ENCODE results near the gene NNAT. TPM values are rescaled to one million over a fixed set of nuclear protein-coding genes. Genes with fewer than 3 reads are reported as not detected.

Gene NNAT
- total RNA-seq, 1 experiment from 2014 or later, result not detected

- TF ChIP-seq EZH2 (IDR thresholded peaks at IDR 0.05; ENCODE audit: low read depth) (no peak), CTCF (conservative IDR thresholded peaks at IDR 0.05) (no peak)
- no peaks in the 10 kb centered on the region for H3K36me3 ChIP-seq (ENCODE audit: low read depth)
- no peak overlapping the region for H3K4me2 ChIP-seq
- ChIA-PET CTCF (no interaction called here), POLR2A (ENCODE audit: unreplicated experiment) (no interaction called here)
- intact Hi-C loops (cut with micrococcal nuclease; ENCODE audit: unreplicated experiment), result no loop called here
- H3K27ac ChIP-seq, result no peak overlapping the region
- H3K4me1 ChIP-seq (replicated peaks; ENCODE audit: insufficient read depth), result no peaks in the 10 kb centered on the region; the same call in 1 of the 2 replicates
- no peaks in the 10 kb centered on the region for H3K9me3 ChIP-seq (ENCODE audit: insufficient read depth, low read depth)
- H4K20me1 ChIP-seq (ENCODE audit: insufficient read depth), result no peaks in the 10 kb centered on the region; the same call in 1 of the 2 replicates
- no peak overlapping the region for H2AFZ ChIP-seq
- no peak overlapping the region for H3K4me3 ChIP-seq
- no peaks in the 10 kb centered on the region for H3K9me2 ChIP-seq (ENCODE audit: insufficient read depth)
- DNase-seq, result no peak
- H3F3A ChIP-seq (ENCODE audit: insufficient read depth, low read depth), result peaks cover 5% of the 10 kb centered on the region; the same call in 1 of the 2 replicates
- H3K79me2 ChIP-seq (ENCODE audit: low read depth), result no peaks in the 10 kb centered on the region
- no TSS peak for BruUV-seq (replicated peaks)
- no peaks in the 10 kb centered on the region for H3K27me3 ChIP-seq (ENCODE audit: insufficient read depth, low read depth)
Observed at GRCh38 chr20:37503256-37503927, 17.7 kb upstream of the NNAT start.

DNA sequence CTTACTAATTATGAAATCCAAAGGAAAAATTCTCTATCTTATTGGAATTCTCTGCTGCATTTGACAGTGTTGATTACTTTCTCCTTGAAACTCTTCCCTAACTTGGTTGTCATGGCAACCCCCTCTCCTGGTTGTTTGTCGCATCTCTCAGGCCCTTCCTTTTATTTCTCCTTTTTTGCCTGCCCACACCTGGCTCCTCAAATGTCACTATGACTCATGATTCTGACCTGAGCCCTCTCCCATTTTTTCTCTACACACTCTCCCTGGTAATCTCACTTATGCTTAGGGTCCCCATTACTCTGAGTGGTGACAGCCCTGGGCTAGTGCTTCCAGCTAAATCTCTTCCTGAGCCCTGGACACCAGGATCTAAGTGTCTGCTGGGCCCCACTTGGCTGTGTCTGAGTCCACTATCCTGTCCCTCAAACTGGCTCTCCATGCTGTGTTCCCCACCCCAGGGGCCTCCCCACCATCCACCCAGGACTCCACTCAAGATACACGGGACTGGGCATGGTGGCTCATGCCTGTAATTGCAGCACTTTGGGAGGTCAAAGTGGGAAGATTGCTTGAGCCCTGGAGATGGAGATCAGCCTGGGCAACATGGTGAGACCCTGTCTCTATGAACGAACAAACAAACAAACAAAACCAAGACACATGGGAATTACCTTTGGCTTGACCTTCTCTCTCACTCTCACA is 16.5 kb upstream of the NNAT start:
- no peaks in the 10 kb centered on the region for H3K9me3 ChIP-seq (ENCODE audit: insufficient read depth, low read depth)
- H3K36me3 ChIP-seq (ENCODE audit: low read depth), result no peaks in the 10 kb centered on the region
- BruUV-seq (replicated peaks), result no TSS peak
- H3K27ac ChIP-seq, result no peak overlapping the region
- no peak overlapping the region for H2AFZ ChIP-seq
- TF ChIP-seq EZH2 (IDR thresholded peaks at IDR 0.05; ENCODE audit: low read depth), result no peak
- TF ChIP-seq CTCF (conservative IDR thresholded peaks at IDR 0.05), result no peak
- no peak for DNase-seq
- POLR2A ChIA-PET (ENCODE audit: unreplicated experiment), result no interaction called here
- H3K79me2 ChIP-seq (ENCODE audit: low read depth), result no peaks in the 10 kb centered on the region
- H4K20me1 ChIP-seq (ENCODE audit: insufficient read depth), result no peaks in the 10 kb centered on the region; the same call in 1 of the 2 replicates
- H3K4me2 ChIP-seq, result no peak overlapping the region
- peaks cover 5% of the 10 kb centered on the region; the same call in 1 of the 2 replicates for H3F3A ChIP-seq (ENCODE audit: insufficient read depth, low read depth)
- CTCF ChIA-PET, result no interaction called here
- no peaks in the 10 kb centered on the region for H3K27me3 ChIP-seq (ENCODE audit: insufficient read depth, low read depth)
- intact Hi-C loops (cut with micrococcal nuclease; ENCODE audit: unreplicated experiment), result no loop called here
- no peaks in the 10 kb centered on the region; the same call in 1 of the 2 replicates for H3K4me1 ChIP-seq (replicated peaks; ENCODE audit: insufficient read depth)
- no peak overlapping the region for H3K4me3 ChIP-seq
- no peaks in the 10 kb centered on the region for H3K9me2 ChIP-seq (ENCODE audit: insufficient read depth)

DNA sequence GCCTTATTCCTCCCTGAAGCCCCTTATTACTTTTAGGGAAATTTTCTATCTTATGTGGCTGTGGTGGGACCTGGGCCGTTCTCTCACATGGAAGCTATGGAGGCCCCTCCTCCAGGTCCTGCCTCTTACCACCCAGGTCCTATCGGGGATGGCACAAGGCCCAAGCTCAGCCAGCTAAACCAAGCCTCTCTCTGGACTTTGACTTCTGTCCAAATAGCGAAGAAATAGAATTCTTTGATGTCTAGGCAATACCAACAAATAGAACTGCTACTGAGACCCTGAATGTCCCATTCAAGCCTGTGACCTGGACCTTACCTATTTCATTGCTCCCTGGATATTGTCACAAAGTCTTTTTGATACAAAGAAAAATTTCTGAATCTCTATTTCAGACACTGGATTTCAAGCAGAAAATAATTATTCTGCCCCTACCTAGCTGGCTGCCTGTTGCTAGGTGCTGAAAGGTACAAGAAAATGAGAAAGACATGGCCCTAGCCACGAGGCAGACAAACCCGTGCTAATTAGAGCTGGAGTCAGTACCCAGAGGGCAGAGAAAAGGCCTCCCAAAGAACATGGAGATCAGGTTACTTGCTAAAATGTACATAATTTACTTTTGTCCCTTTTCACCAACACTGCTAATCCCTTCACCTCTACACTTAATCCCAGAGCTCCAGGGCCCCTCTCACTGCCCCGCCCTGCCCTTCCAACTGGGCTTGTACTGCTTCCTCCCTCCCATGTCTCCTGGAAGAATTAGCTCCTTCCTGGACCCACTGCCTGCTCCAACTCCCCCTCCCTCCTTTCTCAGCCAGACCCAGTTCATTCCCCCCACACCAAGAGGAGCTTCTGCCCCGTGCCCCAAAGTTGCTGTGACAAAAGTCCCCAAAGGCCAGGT is 15.5 kb upstream of the NNAT start:
- CTCF ChIA-PET, result no interaction called here
- Histone ChIP-seq H3K79me2 (ENCODE audit: low read depth) (no peaks in the 10 kb centered on the region), H3K27ac (no peak overlapping the region), H3K27me3 (ENCODE audit: insufficient read depth, low read depth) (no peaks in the 10 kb centered on the region), H3K4me2 (no peak overlapping the region), H3K9me2 (ENCODE audit: insufficient read depth) (no peaks in the 10 kb centered on the region), H3K9me3 (ENCODE audit: insufficient read depth, low read depth) (no peaks in the 10 kb centered on the region), H4K20me1 (ENCODE audit: insufficient read depth) (no peaks in the 10 kb centered on the region; the same call in 1 of the 2 replicates), H3K4me1 (replicated peaks; ENCODE audit: insufficient read depth) (no peaks in the 10 kb centered on the region; the same call in 1 of the 2 replicates), H3K4me3 (no peak overlapping the region), H3K36me3 (ENCODE audit: low read depth) (no peaks in the 10 kb centered on the region), H2AFZ (no peak overlapping the region), H3F3A (ENCODE audit: insufficient read depth, low read depth) (peaks cover 5% of the 10 kb centered on the region; the same call in 1 of the 2 replicates)
- POLR2A ChIA-PET (ENCODE audit: unreplicated experiment), result no interaction called here
- BruUV-seq (replicated peaks), result no TSS peak
- DNase-seq, result no peak
- TF ChIP-seq EZH2 (IDR thresholded peaks at IDR 0.05; ENCODE audit: low read depth) (no peak), CTCF (conservative IDR thresholded peaks at IDR 0.05) (no peak)
- intact Hi-C loops (cut with micrococcal nuclease; ENCODE audit: unreplicated experiment), result no loop called here

Data from PC-9 (cell line).